ENCODE data around the gene AMACR. TPM values are rescaled to one million over a fixed set of nuclear protein-coding genes. Genes with fewer than 3 reads are reported as not detected.

The AMACR gene
- total and polyA plus RNA-seq, 2 donors (not counting 3 experiments of a cell fraction or from before 2014, with no cell fraction given), result 6.7 to 8.7 TPM

DNA sequence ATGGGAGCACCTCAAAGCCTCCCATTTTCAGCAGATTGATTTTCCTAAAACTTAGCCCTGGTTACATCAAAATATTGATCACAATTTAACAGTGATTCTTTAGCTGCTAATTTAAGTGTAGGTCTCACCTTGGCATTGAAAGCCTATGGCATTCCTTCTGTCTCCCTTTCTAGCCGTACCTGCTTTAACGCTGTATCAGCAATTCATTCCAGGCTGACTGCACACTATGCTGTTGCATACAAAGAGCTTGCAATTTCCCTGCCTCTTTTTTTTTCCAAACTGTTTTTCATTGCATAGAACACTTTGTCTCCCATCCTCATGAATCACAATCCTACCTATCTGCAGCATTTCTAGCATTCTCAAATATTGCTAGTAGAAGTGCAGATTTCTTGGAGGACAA, 8.9 kb upstream of the AMACR start:
- Histone ChIP-seq H3K4me2 (ENCODE audit: insufficient read depth, low read length) (no peak overlapping the region), H3K4me3 (replicated peaks in 1 of 3; ENCODE audit: insufficient read depth in 1 of 3, low read depth in 1 of 3, low read length in 3 of 3) (no peak overlapping the region), H3K9me3 (replicated peaks; ENCODE audit: control insufficient read depth, insufficient read depth, low read length) (no peaks in the 10 kb centered on the region), H3K9me1 (replicated peaks; ENCODE audit: control insufficient read depth, extremely low read depth, insufficient read depth, low read length) (no peaks in the 10 kb centered on the region), H3K36me3 (ENCODE audit: control insufficient read depth in 2 of 2, extremely low read depth in 1 of 2, insufficient read depth in 2 of 2, low read length in 2 of 2) (no peaks in the 10 kb centered on the region), H3K27ac (ENCODE audit: insufficient read depth, low read depth, low read length) (no peak overlapping the region), H3K9ac (replicated peaks; ENCODE audit: extremely low read depth, insufficient read depth, low read length) (no peak overlapping the region), H3K27me3 (ENCODE audit: control insufficient read depth in 2 of 2, insufficient read depth in 2 of 2, low read length in 2 of 2) (peaks cover 3 to 10% of the 10 kb centered on the region in 2 experiments), H3K4me1 (ENCODE audit: control insufficient read depth, extremely low read depth, insufficient read depth, low read length) (no peaks in the 10 kb centered on the region), H4K20me1 (replicated peaks; ENCODE audit: control insufficient read depth, extremely low read depth, insufficient read depth, low read length) (no peaks in the 10 kb centered on the region), H3K79me2 (ENCODE audit: control insufficient read depth, insufficient read depth, low read length) (no peaks in the 10 kb centered on the region), H2AFZ (ENCODE audit: low read depth, low read length) (no peak overlapping the region)
- intact Hi-C loops (cut with micrococcal nuclease) (no loop called here), dilution Hi-C loops (cut with MboI; ENCODE audit: extremely low pct_ligation_motif_present, low sequenced_read_pairs) (no loop called here)
- FAIRE-seq, result no peak
- POLR2A ChIA-PET, result no interaction called here
- no peak for DNase-seq (ENCODE audit: low read depth, low spot score)
- CTCF ChIA-PET, result no interaction called here
- no TSS peak for BruUV-seq (replicated peaks)
- TF ChIP-seq GATA2 (IDR thresholded peaks at IDR 0.05; ENCODE audit: insufficient read depth, insufficient read length, low read depth, low read length) (no peak), CTCF (IDR thresholded peaks at IDR 0.05; ENCODE audit: extremely low read depth in 1 of 2, insufficient read depth in 1 of 2, low read depth in 1 of 2, low read length in 2 of 2) (no peak), JUN (IDR thresholded peaks at IDR 0.05; ENCODE audit: borderline replicate concordance, insufficient read depth, insufficient read length, low read depth) (no peak), POLR2AphosphoS5 (IDR thresholded peaks at IDR 0.05; ENCODE audit: insufficient read depth, low read depth, low read length) (no peak), EZH2 (IDR thresholded peaks at IDR 0.05; ENCODE audit: borderline replicate concordance, low read depth, low read length, severe bottlenecking) (no peak), FOS (IDR thresholded peaks at IDR 0.05; ENCODE audit: borderline replicate concordance, insufficient read depth, low read length) (no peak), MYC (IDR thresholded peaks at IDR 0.05; ENCODE audit: low read depth, low read length) (no peak), POLR2A (IDR thresholded peaks at IDR 0.05; ENCODE audit: low read depth, low read length) (no peak)
- TF ChIP-seq, protein P1, sequence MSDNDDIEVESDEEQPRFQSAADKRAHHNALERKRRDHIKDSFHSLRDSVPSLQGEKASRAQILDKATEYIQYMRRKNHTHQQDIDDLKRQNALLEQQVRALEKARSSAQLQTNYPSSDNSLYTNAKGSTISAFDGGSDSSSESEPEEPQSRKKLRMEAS (IDR thresholded peaks at IDR 0.05; ENCODE audit: insufficient read depth, insufficient read length), result no peak
